ENCODE results near the gene FGF6.

DNA sequence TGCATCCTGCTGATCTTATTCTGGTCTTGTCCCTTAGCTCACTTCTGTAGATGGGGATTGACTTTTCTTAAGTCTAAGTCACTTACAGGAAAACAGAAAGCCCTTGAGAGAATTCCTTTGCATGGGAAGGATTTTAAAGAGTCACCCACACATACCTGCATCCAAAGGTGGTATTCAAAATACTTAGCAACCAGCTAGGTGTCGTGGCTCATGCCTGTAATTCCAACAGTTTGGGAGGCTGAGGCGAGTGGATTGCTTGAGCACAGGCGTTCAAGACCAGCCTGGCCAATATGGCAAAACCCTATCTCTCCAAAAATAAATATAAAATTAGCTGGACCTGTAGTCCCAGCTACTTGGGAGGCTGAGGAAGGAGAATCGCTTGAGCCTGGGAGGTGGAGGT lies 14.2 kb downstream of the FGF6 start:
- no peak for TF ChIP-seq POLR2A (IDR thresholded peaks at IDR 0.05)
- TF ChIP-seq, protein P1, sequence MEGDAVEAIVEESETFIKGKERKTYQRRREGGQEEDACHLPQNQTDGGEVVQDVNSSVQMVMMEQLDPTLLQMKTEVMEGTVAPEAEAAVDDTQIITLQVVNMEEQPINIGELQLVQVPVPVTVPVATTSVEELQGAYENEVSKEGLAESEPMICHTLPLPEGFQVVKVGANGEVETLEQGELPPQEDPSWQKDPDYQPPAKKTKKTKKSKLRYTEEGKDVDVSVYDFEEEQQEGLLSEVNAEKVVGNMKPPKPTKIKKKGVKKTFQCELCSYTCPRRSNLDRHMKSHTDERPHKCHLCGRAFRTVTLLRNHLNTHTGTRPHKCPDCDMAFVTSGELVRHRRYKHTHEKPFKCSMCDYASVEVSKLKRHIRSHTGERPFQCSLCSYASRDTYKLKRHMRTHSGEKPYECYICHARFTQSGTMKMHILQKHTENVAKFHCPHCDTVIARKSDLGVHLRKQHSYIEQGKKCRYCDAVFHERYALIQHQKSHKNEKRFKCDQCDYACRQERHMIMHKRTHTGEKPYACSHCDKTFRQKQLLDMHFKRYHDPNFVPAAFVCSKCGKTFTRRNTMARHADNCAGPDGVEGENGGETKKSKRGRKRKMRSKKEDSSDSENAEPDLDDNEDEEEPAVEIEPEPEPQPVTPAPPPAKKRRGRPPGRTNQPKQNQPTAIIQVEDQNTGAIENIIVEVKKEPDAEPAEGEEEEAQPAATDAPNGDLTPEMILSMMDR (IDR thresholded peaks at IDR 0.05), result no peak

Measured in uterus (tissue), 2 donors.